Daoy (cell line): Measurements from ENCODE around the gene RALY. TPM values are rescaled to one million over a fixed set of nuclear protein-coding genes. Genes with fewer than 3 reads are reported as not detected.

Experiments used
- DNase-seq: peaks from one replicate; pipeline ENCODE4 v3.0.0-alpha.2; 2015; ENCODE audit warnings: low read depth
- total RNA-seq: library from RNA; depleted of rRNA; stranded (reverse); fragments of >200 nt; shearing (Covaris generic); gene quantifications from 2 replicates; pipeline ENCODE4 v1.2.3, GENCODE V29; 2014

Gene RALY
- total RNA-seq, 1 experiment from 2014 or later: 74.2 TPM

GRCh38 chr20:34076952-34077351 is 83.2 kb downstream of the RALY start:
- no peak for DNase-seq

- DNase-seq: no peak
These were observed 84.8 kb downstream of the RALY start for GRCh38 chr20:34078540-34078939.

- DNase-seq: no peak
These were observed 86.1 kb downstream of the RALY start for GRCh38 chr20:34079818-34080217.

GRCh38 chr20:34082232-34082887 is 88.6 kb downstream of the RALY start:
- no peak for DNase-seq

DNA sequence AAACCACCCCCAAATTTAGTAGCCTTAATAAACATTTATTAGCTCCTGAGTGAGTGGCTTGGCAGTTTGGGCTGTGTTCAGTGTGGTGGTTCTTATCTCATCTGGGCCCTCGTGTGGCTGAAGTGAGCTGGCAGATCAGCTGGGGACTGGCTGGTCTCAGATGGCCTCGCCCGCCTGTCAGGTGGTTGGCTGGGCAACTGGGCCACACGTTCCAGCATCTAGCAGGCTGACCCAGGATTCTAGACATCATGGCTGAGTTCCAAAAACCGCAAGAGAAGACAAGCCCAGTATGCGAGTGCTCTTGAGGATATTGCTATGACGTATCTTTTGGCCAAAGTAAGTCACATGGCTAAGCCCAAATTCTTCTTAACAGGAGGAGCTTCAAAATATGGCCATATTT is 89.4 kb downstream of the RALY start:
- peak; percentile 84 for DNase-seq

DNA sequence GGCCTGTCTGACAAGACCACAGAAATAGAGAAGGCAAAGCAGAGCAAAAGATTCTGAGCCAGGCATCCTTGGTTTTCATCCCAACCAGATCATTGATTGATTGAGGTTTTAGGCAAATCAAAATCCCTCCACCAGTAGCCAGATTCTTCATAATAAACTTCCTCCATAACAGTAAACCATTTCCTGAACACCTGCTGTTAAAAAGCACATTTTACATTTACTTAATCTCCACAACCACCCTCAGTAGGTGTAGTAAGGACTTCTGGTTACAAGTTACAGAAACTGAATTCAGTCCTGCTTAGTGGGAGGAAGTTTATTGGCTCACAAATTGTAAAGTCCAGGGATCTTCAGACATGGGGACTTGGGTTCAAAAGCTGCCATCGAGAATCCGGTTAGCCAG is 90.1 kb downstream of the RALY start:
- DNase-seq: no peak

- DNase-seq: no peak
These were observed 90.7 kb downstream of the RALY start for GRCh38 chr20:34084227-34084923.

DNA sequence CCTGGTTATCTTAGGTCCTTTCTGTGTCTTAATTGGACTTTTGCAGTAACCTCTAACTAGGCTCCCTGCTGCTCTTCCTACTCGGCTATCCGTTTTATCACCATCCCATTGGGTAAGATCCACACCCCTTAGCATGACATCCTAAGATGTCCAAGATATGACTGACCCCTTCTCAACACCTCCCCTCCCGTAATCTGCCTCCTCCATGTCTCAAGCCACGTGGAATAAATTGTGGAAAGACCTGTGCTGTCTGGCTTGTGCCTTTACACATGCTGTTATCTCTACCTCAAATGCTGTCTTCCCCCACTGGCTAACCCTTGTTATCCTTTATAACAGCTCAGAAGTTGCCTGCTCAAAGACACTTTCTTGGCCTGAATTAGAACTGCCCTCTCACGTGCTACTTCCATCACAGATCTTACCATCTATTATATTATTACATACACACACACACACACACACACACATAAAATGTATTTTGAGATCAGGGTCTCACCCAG is 91.9 kb downstream of the RALY start:
- no peak for DNase-seq

- no peak for DNase-seq
These were observed 94.8 kb downstream of the RALY start for GRCh38 chr20:34088305-34089174.

GRCh38 chr20:34089175-34089479 is 95.4 kb downstream of the RALY start:
- DNase-seq: no peak

DNA sequence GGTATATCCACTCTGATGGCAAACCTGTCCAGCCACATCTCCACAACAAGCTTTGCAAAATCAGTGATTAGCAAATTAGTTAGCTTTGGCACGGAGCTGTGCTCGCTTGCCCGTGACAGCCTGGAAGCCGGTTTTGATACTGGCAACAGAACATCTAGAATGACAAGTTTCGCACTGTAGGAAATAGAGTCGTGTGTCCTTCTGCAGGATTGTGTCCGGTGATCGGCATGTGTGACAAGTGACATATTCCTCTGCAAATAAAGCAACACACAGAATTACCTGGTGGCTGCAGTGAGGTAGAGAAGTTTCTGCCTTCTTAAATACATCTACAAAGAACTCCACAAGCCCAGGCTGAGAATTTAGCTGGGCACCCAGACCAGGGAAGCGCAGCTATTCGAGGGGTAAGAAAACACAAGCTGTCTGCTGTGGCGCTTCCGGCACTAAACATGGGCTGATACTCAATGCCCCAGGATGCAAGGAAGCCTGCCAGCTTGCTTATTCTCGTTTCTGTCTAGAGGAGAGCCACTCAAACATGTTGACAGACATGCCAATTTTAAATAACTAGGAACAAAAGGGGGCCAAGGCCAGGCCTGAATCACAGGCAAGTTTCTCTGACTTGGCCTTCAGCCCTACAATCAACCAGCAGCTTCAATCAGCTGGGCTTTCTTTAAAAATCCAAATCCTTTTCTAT is 96.1 kb downstream of the RALY start:
- DNase-seq: no peak

GRCh38 chr20:34090645-34091044 is 96.9 kb downstream of the RALY start:
- DNase-seq: no peak

DNA sequence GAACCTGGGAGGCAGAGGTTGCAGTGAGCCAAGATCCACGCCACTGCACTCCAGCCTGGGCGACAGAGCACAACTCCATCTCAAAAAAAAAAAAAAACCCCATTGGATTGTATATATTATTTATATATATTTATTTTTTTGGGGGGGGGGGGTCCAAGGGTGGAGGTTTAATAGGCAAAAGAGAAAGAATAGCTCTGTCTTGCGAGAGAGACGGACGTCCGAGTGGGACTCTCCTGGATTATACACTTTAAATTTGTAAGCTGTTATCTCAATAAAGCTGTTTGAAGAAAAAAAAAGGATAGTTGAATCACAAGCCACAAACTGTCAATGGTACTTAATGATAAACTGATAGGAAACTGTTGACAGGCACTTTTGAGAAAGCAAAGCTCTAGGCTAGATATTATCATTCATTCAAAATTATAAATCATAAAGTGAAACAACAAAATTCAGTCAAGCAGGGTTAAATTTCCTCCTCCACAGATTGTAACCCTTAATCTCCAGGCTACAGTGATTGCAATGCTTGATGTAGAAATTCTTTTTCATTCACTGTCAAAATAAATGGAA is 98.0 kb downstream of the RALY start:
- no peak for DNase-seq

GRCh38 chr20:34093895-34094294 is 100.2 kb downstream of the RALY start:
- DNase-seq: no peak

GRCh38 chr20:34095825-34096224 is 102.1 kb downstream of the RALY start:
- no peak for DNase-seq

DNA sequence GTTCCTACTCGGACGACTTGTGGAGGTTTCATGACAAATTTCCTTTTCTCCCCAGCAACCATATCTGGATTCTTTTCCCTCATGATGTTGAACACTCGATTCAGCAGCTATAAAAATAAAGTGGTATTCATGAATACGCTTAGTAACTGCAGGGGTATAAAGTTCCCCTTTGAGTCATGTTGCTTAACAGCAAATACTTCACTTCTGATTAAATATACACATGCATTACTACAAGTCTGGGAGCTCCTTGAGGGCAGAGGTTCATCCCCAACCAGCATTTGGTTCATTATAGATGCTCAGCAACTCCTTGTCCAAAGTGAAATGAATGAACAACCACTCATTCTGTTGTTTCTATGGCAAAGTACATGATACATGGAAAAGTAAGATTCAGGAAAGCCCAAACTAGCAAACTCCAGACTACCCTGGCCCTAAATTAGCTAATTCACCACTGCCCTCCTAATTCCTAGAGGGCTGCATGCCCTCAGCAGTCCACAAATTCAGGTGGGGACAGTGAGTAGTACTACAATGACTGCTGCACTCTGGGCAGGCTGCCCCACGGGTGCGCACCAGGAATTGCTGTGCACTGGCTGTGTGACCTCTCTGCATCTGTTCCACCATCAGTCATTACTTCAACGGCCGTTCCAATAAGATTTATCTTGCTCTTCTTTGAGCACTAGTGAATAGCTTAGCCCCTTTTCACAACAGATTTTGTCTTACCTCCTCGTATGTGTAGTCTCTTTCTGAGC is 103.2 kb downstream of the RALY start:
- no peak for DNase-seq

DNA sequence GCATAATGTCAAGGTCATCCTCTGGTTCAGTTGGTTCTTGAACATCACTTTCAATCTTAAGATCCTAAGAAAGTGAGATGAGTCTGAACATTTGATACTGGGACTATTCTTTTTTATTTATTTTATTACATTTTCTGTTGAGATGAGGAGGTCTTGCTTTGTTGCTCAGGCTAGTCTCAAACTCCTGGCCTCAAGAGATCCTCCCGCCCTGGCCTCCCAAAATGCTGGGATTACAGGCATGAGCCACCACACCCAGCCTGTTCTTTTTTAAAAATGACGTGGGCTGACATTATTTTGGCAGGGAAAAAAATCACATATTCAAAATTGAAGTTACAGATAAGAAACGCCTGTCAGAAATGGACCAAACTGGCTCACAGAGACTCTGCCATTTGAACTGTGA is 104.9 kb downstream of the RALY start:
- DNase-seq: no peak

DNA sequence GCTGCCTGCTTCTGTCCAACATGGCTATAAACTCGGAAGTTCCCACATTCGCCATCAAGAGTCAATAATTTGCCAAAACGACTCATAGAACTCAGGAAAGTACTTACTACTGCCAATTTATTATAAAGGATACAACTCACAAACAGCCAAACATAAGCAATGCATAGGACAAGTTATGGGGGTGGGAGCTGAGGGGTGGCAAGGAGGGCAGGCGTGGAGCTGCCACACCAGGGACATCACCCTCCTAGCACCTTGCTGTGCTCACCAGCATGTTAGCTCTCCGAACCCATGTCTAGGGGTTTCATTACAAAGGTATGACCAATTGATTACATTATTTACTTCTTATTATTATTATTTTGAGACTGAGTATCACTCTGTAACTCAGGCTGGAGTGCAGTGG is 106.0 kb downstream of the RALY start:
- DNase-seq: no peak

GRCh38 chr20:34100576-34100975 is 106.9 kb downstream of the RALY start:
- no peak for DNase-seq

DNA sequence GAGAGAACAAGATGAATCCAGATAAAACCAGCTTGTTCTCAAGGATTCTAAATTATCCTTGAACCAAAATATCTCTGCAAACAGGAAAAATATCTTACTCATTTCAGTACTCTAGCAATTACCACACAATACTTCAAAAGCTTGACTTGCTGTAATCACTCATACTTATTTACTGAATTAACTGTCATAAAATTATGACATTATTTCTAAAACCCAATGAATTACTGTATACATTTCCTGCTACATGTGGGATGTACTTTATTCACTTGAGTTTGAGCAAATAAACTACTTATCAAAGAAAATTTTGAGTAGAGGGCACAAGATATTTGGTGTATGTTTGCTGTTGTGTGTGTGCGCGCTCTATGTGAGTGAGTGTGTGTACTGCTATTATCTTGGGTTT is 108.6 kb downstream of the RALY start:
- no peak for DNase-seq

- DNase-seq: no peak
These were observed 110.3 kb downstream of the RALY start for GRCh38 chr20:34104059-34104458.
